NCI-H2081 (cell line): ENCODE measurements around the gene PRKCA.

Experiments used
- DNase-seq, 2 experiments: peaks; one replicate each; lab custom pipeline; 2025; lab: John Stamatoyannopoulos, UW

PRKCA gene

GRCh38 chr17:66625311-66625767 lies 322.9 kb downstream of the PRKCA start:
- DNase-seq, result peak in 1 of 2 experiments; percentile 33

- no peak for DNase-seq
Observed at GRCh38 chr17:66627985-66628384, 325.6 kb downstream of the PRKCA start.

GRCh38 chr17:66629762-66630161 lies 327.3 kb downstream of the PRKCA start:
- DNase-seq, result no peak

GRCh38 chr17:66630379-66630778 lies 328.0 kb downstream of the PRKCA start:
- DNase-seq, result no peak

GRCh38 chr17:66630828-66631472 lies 328.5 kb downstream of the PRKCA start:
- no peak for DNase-seq

- DNase-seq, result no peak
Observed at GRCh38 chr17:66632731-66633130, 330.3 kb downstream of the PRKCA start.

GRCh38 chr17:66633317-66633965 lies 331.0 kb downstream of the PRKCA start:
- DNase-seq, result no peak

- DNase-seq, result no peak
Observed at GRCh38 chr17:66634193-66634592, 331.8 kb downstream of the PRKCA start.

GRCh38 chr17:66635386-66636045 lies 333.1 kb downstream of the PRKCA start:
- DNase-seq, result no peak

- DNase-seq, result no peak
Observed at GRCh38 chr17:66636111-66636510, 333.7 kb downstream of the PRKCA start.

- no peak for DNase-seq
Observed at GRCh38 chr17:66637491-66637890, 335.1 kb downstream of the PRKCA start.

- no peak for DNase-seq
Observed at GRCh38 chr17:66638707-66639479, 336.5 kb downstream of the PRKCA start.

- no peak for DNase-seq
Observed at GRCh38 chr17:66643815-66644710, 341.6 kb downstream of the PRKCA start.

- DNase-seq, result no peak
Observed at GRCh38 chr17:66645259-66645658, 342.8 kb downstream of the PRKCA start.

GRCh38 chr17:66647391-66647983 lies 345.1 kb downstream of the PRKCA start:
- DNase-seq, result no peak

- no peak for DNase-seq
Observed at GRCh38 chr17:66649818-66650543, 347.6 kb downstream of the PRKCA start.

GRCh38 chr17:66650544-66650877 lies 348.1 kb downstream of the PRKCA start:
- DNase-seq, result no peak

- DNase-seq, result no peak
Observed at GRCh38 chr17:66652840-66653507, 350.6 kb downstream of the PRKCA start.

- no peak for DNase-seq
Observed at GRCh38 chr17:66654106-66654740, 351.8 kb downstream of the PRKCA start.
